ENCODE data around the gene AFF3. TPM values are rescaled to one million over a fixed set of nuclear protein-coding genes. Genes with fewer than 3 reads are reported as not detected.

Gene AFF3
- total RNA-seq, 1 experiment from 2014 or later: 0.61 TPM

GRCh38 chr2:100034431-100034830 lies 108.0 kb downstream of the AFF3 start:
- DNase-seq (ENCODE audit: low read depth, low spot score): no peak
- Histone ChIP-seq H3K4me3 (replicated peaks in 1 of 2; ENCODE audit: low read depth in 1 of 2, low read length in 2 of 2) (no peak overlapping the region), H3K79me2 (ENCODE audit: insufficient read depth, low read length) (no peaks in the 10 kb centered on the region), H3K4me2 (ENCODE audit: low read length) (no peak overlapping the region), H3K27ac (ENCODE audit: low read depth, low read length) (no peak overlapping the region), H3K9me2 (ENCODE audit: insufficient read depth) (no peaks in the 10 kb centered on the region), H3K36me3 (ENCODE audit: control insufficient read depth in 1 of 2, insufficient read depth in 2 of 2, low read length in 2 of 2) (no peaks in the 10 kb centered on the region), H2AFZ (ENCODE audit: low read depth, low read length, poor library complexity, severe bottlenecking) (no peak overlapping the region), H3K27me3 (ENCODE audit: insufficient read depth, low read length) (peaks cover 37% of the 10 kb centered on the region), H3K9ac (ENCODE audit: low read length) (no peak overlapping the region), H3K4me1 (ENCODE audit: control insufficient read depth in 1 of 2, insufficient read depth in 2 of 2, low read length in 2 of 2) (no peaks in the 10 kb centered on the region), H4K20me1 (ENCODE audit: insufficient read depth) (no peaks in the 10 kb centered on the region), H3K9me3 (ENCODE audit: control insufficient read depth in 1 of 2, insufficient read depth in 1 of 2, low read depth in 1 of 2, low read length in 2 of 2) (no peaks in the 10 kb centered on the region)
- no TSS peak for BruUV-seq (replicated peaks)
- no peak for ATAC-seq
- ChIA-PET CTCF (no interaction called here), RAD21 (ENCODE audit: low non-redundant PET in 1 of 2, low total read pairs in 2 of 2, uncharacterized antibody in 2 of 2, unreplicated experiment in 2 of 2) (no interaction called here), POLR2A (no interaction called here)
- TF ChIP-seq FOSL1 (IDR thresholded peaks at IDR 0.05; ENCODE audit: low read depth) (no peak), POLR2AphosphoS5 (IDR thresholded peaks at IDR 0.05; ENCODE audit: low read depth, low read length) (no peak), CTCF (IDR thresholded peaks at IDR 0.05 in 2 of 3, conservative IDR thresholded peaks at IDR 0.05 in 1 of 3; ENCODE audit: borderline replicate concordance in 1 of 3, insufficient read depth in 1 of 3, low read depth in 2 of 3, low read length in 2 of 3) (no peak), JUND (IDR thresholded peaks at IDR 0.05) (no peak), SIN3A (IDR thresholded peaks at IDR 0.05; ENCODE audit: low read depth) (no peak), EGR1 (IDR thresholded peaks at IDR 0.05; ENCODE audit: low read depth) (no peak), EZH2phosphoT487 (IDR thresholded peaks at IDR 0.05; ENCODE audit: borderline replicate concordance) (no peak), ZBTB33 (IDR thresholded peaks at IDR 0.05; ENCODE audit: extremely low read depth, insufficient replicate concordance, low read length) (no peak), RAD21 (IDR thresholded peaks at IDR 0.05; ENCODE audit: low read depth) (no peak), MAX (IDR thresholded peaks at IDR 0.05) (no peak), ELF1 (IDR thresholded peaks at IDR 0.05; ENCODE audit: borderline replicate concordance, low read depth) (no peak), ATF3 (IDR thresholded peaks at IDR 0.05) (no peak), EZH2 (IDR thresholded peaks at IDR 0.05) (no peak), CEBPB (IDR thresholded peaks at IDR 0.05; ENCODE audit: low read depth) (no peak)
- TF ChIP-seq, protein P1, sequence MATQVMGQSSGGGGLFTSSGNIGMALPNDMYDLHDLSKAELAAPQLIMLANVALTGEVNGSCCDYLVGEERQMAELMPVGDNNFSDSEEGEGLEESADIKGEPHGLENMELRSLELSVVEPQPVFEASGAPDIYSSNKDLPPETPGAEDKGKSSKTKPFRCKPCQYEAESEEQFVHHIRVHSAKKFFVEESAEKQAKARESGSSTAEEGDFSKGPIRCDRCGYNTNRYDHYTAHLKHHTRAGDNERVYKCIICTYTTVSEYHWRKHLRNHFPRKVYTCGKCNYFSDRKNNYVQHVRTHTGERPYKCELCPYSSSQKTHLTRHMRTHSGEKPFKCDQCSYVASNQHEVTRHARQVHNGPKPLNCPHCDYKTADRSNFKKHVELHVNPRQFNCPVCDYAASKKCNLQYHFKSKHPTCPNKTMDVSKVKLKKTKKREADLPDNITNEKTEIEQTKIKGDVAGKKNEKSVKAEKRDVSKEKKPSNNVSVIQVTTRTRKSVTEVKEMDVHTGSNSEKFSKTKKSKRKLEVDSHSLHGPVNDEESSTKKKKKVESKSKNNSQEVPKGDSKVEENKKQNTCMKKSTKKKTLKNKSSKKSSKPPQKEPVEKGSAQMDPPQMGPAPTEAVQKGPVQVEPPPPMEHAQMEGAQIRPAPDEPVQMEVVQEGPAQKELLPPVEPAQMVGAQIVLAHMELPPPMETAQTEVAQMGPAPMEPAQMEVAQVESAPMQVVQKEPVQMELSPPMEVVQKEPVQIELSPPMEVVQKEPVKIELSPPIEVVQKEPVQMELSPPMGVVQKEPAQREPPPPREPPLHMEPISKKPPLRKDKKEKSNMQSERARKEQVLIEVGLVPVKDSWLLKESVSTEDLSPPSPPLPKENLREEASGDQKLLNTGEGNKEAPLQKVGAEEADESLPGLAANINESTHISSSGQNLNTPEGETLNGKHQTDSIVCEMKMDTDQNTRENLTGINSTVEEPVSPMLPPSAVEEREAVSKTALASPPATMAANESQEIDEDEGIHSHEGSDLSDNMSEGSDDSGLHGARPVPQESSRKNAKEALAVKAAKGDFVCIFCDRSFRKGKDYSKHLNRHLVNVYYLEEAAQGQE (IDR thresholded peaks at IDR 0.05; ENCODE audit: low read depth): no peak
- intact Hi-C loops (cut with micrococcal nuclease): no loop called here

Measured in HCT116 (cell line).